CD14-positive monocyte (primary cell): ENCODE data around the gene EZH2. TPM values are rescaled to one million over a fixed set of nuclear protein-coding genes. Genes with fewer than 3 reads are reported as not detected.
A peak's percentile ranks its signal among the peaks of the same experiment; 100 is the strongest.

Source experiments
- DNase-seq, 3 donors: peaks; one replicate each; pipeline ENCODE4 v3.0.0-alpha.2; 2011 to 2022
- H2AFZ ChIP-seq: 2 replicates; pipeline ENCODE4 v1.6.0; 2012; ENCODE audit warnings: mild to moderate bottlenecking, low read depth, low read length, inconsistent platforms; ENCODE audit not compliant: insufficient read depth, poor library complexity, severe bottlenecking
- H3K27ac ChIP-seq, 2 donors: 1 replicate in 1 of 2; 2 replicates in 1 of 2; pipeline ENCODE4 v1.5.1; 2012 to 2013; ENCODE audit warnings: low read length in 2 of 2, control low read depth in 1 of 2, inconsistent platforms in 1 of 2, low read depth in 1 of 2, mild to moderate bottlenecking in 1 of 2
- H3K27me3 ChIP-seq, 2 donors: one replicate each; pipeline versions ENCODE4 v1.6.0 to v1.6.1; 2011 to 2013; ENCODE audit warnings: low read length in 2 of 2; ENCODE audit not compliant: control insufficient read depth in 2 of 2, insufficient read depth in 2 of 2
- H3K36me3 ChIP-seq, 2 donors: replicated peaks in 1 of 2; 1 replicate in 1 of 2; 2 replicates in 1 of 2; pipeline versions ENCODE4 v1.5.1 to v1.6.1; 2012 to 2013; ENCODE audit warnings: low read length in 2 of 2, control low read depth in 1 of 2, inconsistent platforms in 1 of 2, mild to moderate bottlenecking in 1 of 2; ENCODE audit not compliant: insufficient read depth in 2 of 2, control insufficient read depth in 1 of 2
- H3K4me1 ChIP-seq, 2 donors: 1 replicate in 1 of 2; 2 replicates in 1 of 2; pipeline versions ENCODE4 v1.5.1 to v1.6.1; 2012 to 2013; ENCODE audit warnings: low read length in 2 of 2, control low read depth in 1 of 2, inconsistent platforms in 1 of 2, mild to moderate bottlenecking in 1 of 2, moderate library complexity in 1 of 2; ENCODE audit not compliant: insufficient read depth in 2 of 2, control insufficient read depth in 1 of 2
- H3K4me2 ChIP-seq: replicated peaks from 2 replicates; pipeline ENCODE3; 2012; ENCODE audit warnings: low read length, moderate library complexity, mild to moderate bottlenecking; ENCODE audit not compliant: poor library complexity, severe bottlenecking; ENCODE audit errors: extremely low read depth
- H3K4me3 ChIP-seq, 3 experiments: fragments of 200-600 bp in 1 of 3; sonication (generic) in 1 of 3; replicated peaks in 1 of 3; 1 replicate in 2 of 3; 2 replicates in 1 of 3; pipeline ENCODE4 v1.5.1; 2011 to 2013; ENCODE audit warnings: low read length in 3 of 3, mild to moderate bottlenecking in 3 of 3, control low read depth in 2 of 3, low read depth in 2 of 3, inconsistent platforms in 1 of 3, moderate library complexity in 1 of 3
- H3K79me2 ChIP-seq: 2 replicates; pipeline ENCODE4 v1.6.0; 2012; ENCODE audit warnings: mild to moderate bottlenecking, control low read depth, inconsistent platforms, low read length, moderate library complexity; ENCODE audit not compliant: insufficient read depth
- H3K9ac ChIP-seq: 2 replicates; pipeline ENCODE4 v1.6.0; 2017; ENCODE audit warnings: low read length, mild to moderate bottlenecking; ENCODE audit not compliant: insufficient read depth, poor library complexity, severe bottlenecking
- H3K9me3 ChIP-seq, 2 donors: replicated peaks in 1 of 2; 1 replicate in 1 of 2; 2 replicates in 1 of 2; pipeline versions ENCODE4 v1.5.1 to v1.6.1; 2012 to 2013; ENCODE audit warnings: low read length in 2 of 2, control low read depth in 1 of 2; ENCODE audit not compliant: control insufficient read depth in 1 of 2, insufficient read depth in 1 of 2
- H4K20me1 ChIP-seq: 2 replicates; pipeline ENCODE4 v1.6.0; 2012; ENCODE audit warnings: mild to moderate bottlenecking, low read length, control low read depth, moderate library complexity; ENCODE audit not compliant: insufficient read depth
- H3K27ac Mint-ChIP-seq, 7 donors: one replicate each; pipeline ENCODE4 v1.8.0; 2020; ENCODE audit warnings: mild to moderate bottlenecking in 7 of 7, mixed read lengths in 7 of 7, moderate library complexity in 6 of 7, inconsistent platforms in 2 of 7
- H3K27me3 Mint-ChIP-seq, 3 donors: one replicate each; pipeline ENCODE4 v1.8.0; 2021 to 2022; ENCODE audit warnings: low read depth in 3 of 3, mild to moderate bottlenecking in 3 of 3, mixed read lengths in 3 of 3, moderate library complexity in 3 of 3, inconsistent platforms in 1 of 3
- H3K36me3 Mint-ChIP-seq, 2 donors: one replicate each; pipeline ENCODE4 v1.8.0; 2020; ENCODE audit warnings: mixed read lengths in 2 of 2, inconsistent platforms in 1 of 2, mild to moderate bottlenecking in 1 of 2
- H3K4me1 Mint-ChIP-seq: one replicate; pipeline ENCODE4 v1.8.0; 2020; ENCODE audit warnings: mild to moderate bottlenecking, mixed read lengths
- H3K4me3 Mint-ChIP-seq, 2 donors: one replicate each; pipeline ENCODE4 v1.8.0; 2020; ENCODE audit warnings: mild to moderate bottlenecking in 2 of 2, mixed read lengths in 2 of 2, moderate library complexity in 1 of 2
- H3K9me3 Mint-ChIP-seq, 7 donors: one replicate each; pipeline ENCODE4 v1.8.0; 2020 to 2022; ENCODE audit warnings: mixed read lengths in 7 of 7, mild to moderate bottlenecking in 6 of 7, moderate library complexity in 6 of 7, inconsistent platforms in 2 of 7
- WGBS: methylation state at CpG from one replicate; pipeline ENCODE4 v1.1.5; 2013; ENCODE audit warnings: missing lambda C conversion rate; ENCODE audit not compliant: insufficient coverage; 5-methylcytosine and 5-hydroxymethylcytosine counted together
- intact Hi-C, 2 donors: fragments of 100-400 bp; cut with micrococcal nuclease; formaldehyde crosslinking; loops; one replicate each; pipeline versions ENCODE4 v1.15.0 to v1.15.1; 2023
- polyA plus RNA-seq, 3 donors: library from polyadenylated mRNA; depleted of rRNA in 1 of 3; unstranded in 2 of 3; stranded (reverse) in 1 of 3; fragments of 300-500 nt in 2 of 3; fragments of >200 nt in 1 of 3; fragmentation: Illumina TruSeq in 2 of 3; gene quantifications; 1 replicate in 2 of 3; 2 replicates in 1 of 3; pipeline ENCODE4 v1.2.3, GENCODE V29; 2012 to 2021
- TF ChIP-seq, protein P1 (sequence below): fragments of 200-600 bp; IDR thresholded peaks from one replicate; pipeline ENCODE4 v1.8.0; 2022; ENCODE audit warnings: antibody characterized with exemption, mild to moderate bottlenecking

EZH2 gene
- polyA plus RNA-seq, 3 donors: 1.3 to 6.1 (median 1.6) TPM

GRCh38 chr7:148790850-148791249, 93.2 kb downstream of the EZH2 start:
- intact Hi-C loops: no loop called here
- H3K27me3 ChIP-seq: no peaks in the 10 kb centered on the region
- no peak overlapping the region for H3K4me3 Mint-ChIP-seq
- no peak for DNase-seq
- H2AFZ ChIP-seq: no peak overlapping the region
- TF ChIP-seq, protein P1, sequence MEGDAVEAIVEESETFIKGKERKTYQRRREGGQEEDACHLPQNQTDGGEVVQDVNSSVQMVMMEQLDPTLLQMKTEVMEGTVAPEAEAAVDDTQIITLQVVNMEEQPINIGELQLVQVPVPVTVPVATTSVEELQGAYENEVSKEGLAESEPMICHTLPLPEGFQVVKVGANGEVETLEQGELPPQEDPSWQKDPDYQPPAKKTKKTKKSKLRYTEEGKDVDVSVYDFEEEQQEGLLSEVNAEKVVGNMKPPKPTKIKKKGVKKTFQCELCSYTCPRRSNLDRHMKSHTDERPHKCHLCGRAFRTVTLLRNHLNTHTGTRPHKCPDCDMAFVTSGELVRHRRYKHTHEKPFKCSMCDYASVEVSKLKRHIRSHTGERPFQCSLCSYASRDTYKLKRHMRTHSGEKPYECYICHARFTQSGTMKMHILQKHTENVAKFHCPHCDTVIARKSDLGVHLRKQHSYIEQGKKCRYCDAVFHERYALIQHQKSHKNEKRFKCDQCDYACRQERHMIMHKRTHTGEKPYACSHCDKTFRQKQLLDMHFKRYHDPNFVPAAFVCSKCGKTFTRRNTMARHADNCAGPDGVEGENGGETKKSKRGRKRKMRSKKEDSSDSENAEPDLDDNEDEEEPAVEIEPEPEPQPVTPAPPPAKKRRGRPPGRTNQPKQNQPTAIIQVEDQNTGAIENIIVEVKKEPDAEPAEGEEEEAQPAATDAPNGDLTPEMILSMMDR: no peak
- H3K4me1 ChIP-seq: no peaks in the 10 kb centered on the region
- H3K4me2 ChIP-seq: no peak overlapping the region
- H3K27ac ChIP-seq: no peak overlapping the region
- H4K20me1 ChIP-seq: no peaks in the 10 kb centered on the region
- H3K4me3 ChIP-seq: no peak overlapping the region
- no peak overlapping the region for H3K9ac ChIP-seq
- 100% methylated on average over 2 of the region's 2 CpGs for WGBS
- no peaks in the 10 kb centered on the region for H3K79me2 ChIP-seq
- H3K27ac Mint-ChIP-seq: peak overlapping the region in 1 of 7 donors; percentile 58
- H3K9me3 ChIP-seq: no peaks in the 10 kb centered on the region
- H3K4me1 Mint-ChIP-seq: no peaks in the 10 kb centered on the region
- H3K36me3 Mint-ChIP-seq: peaks cover 83 to 94% of the 10 kb centered on the region in 2 donors
- H3K36me3 ChIP-seq: peaks cover 87 to 100% of the 10 kb centered on the region in 2 donors
- no peaks in the 10 kb centered on the region for H3K9me3 Mint-ChIP-seq
- no peaks in the 10 kb centered on the region for H3K27me3 Mint-ChIP-seq

- H3K27ac ChIP-seq: no peak overlapping the region
- no peaks in the 10 kb centered on the region for H3K27me3 ChIP-seq
- H3K9ac ChIP-seq: no peak overlapping the region
- H3K9me3 ChIP-seq: no peaks in the 10 kb centered on the region
- Mint-ChIP-seq H3K4me3 (no peak overlapping the region), H3K36me3 (peaks cover 86 to 94% of the 10 kb centered on the region in 2 donors), H3K27me3 (no peaks in the 10 kb centered on the region), H3K4me1 (no peaks in the 10 kb centered on the region), H3K9me3 (no peaks in the 10 kb centered on the region), H3K27ac (no peak overlapping the region)
- H3K36me3 ChIP-seq: peaks cover 92 to 100% of the 10 kb centered on the region in 2 donors
- intact Hi-C loops: no loop called here
- H2AFZ ChIP-seq: no peak overlapping the region
- no peaks in the 10 kb centered on the region for H4K20me1 ChIP-seq
- no peak overlapping the region for H3K4me3 ChIP-seq
- H3K4me1 ChIP-seq: no peaks in the 10 kb centered on the region
- 90% methylated on average over 2 of the region's 8 CpGs for WGBS
- TF ChIP-seq, protein P1: no peak
- H3K79me2 ChIP-seq: no peaks in the 10 kb centered on the region
- DNase-seq: no peak
- no peak overlapping the region for H3K4me2 ChIP-seq
Observed at GRCh38 chr7:148790131-148790726, 93.9 kb downstream of the EZH2 start.
